ENCODE results near the gene MS4A12. TPM values are rescaled to one million over a fixed set of nuclear protein-coding genes. Genes with fewer than 3 reads are reported as not detected.

The MS4A12 gene
- total and polyA plus RNA-seq, 2 donors from 2014 or later = not detected

GRCh38 chr11:60511393-60511792, 18.8 kb downstream of the MS4A12 start:
- H3K4me1 ChIP-seq (ENCODE audit: control insufficient read depth in 2 of 3, insufficient read depth in 2 of 3, low read depth in 1 of 3, low read length in 3 of 3) = no peaks in the 10 kb centered on the region
- no peak overlapping the region for H3K9ac ChIP-seq (ENCODE audit: low read length in 3 of 3)
- no peak for TF ChIP-seq CTCF (IDR thresholded peaks at IDR 0.05; ENCODE audit: borderline replicate concordance, extremely low read depth, insufficient read depth)
- H3K9me3 ChIP-seq (ENCODE audit: control insufficient read depth in 2 of 3, insufficient read depth in 1 of 3, low read length in 3 of 3) = no peaks in the 10 kb centered on the region
- intact Hi-C loops (cut with DNase I) = no loop called here
- H3K27ac ChIP-seq (ENCODE audit: low read depth in 2 of 2, low read length in 2 of 2) = no peak overlapping the region
- H3K27me3 ChIP-seq (ENCODE audit: control insufficient read depth, insufficient read depth, low read length) = no peaks in the 10 kb centered on the region
- no peaks in the 10 kb centered on the region for H3K36me3 ChIP-seq (ENCODE audit: control insufficient read depth in 2 of 3, insufficient read depth in 3 of 3, low read length in 3 of 3)
- DNase-seq = no peak
- no peak overlapping the region for H3K4me3 ChIP-seq (ENCODE audit: low read length in 3 of 3)
- no peak for FAIRE-seq

- no peaks in the 10 kb centered on the region for H3K36me3 ChIP-seq (ENCODE audit: control insufficient read depth in 2 of 3, insufficient read depth in 3 of 3, low read length in 3 of 3)
- H3K4me1 ChIP-seq (ENCODE audit: control insufficient read depth in 2 of 3, insufficient read depth in 2 of 3, low read depth in 1 of 3, low read length in 3 of 3) = no peaks in the 10 kb centered on the region
- H3K9ac ChIP-seq (ENCODE audit: low read length in 3 of 3) = no peak overlapping the region
- H3K27ac ChIP-seq (ENCODE audit: low read depth in 2 of 2, low read length in 2 of 2) = no peak overlapping the region
- no peak for DNase-seq
- no peaks in the 10 kb centered on the region for H3K9me3 ChIP-seq (ENCODE audit: control insufficient read depth in 2 of 3, insufficient read depth in 1 of 3, low read length in 3 of 3)
- no peak for FAIRE-seq
- H3K27me3 ChIP-seq (ENCODE audit: control insufficient read depth, insufficient read depth, low read length) = no peaks in the 10 kb centered on the region
- intact Hi-C loops (cut with DNase I) = no loop called here
- no peak for TF ChIP-seq CTCF (IDR thresholded peaks at IDR 0.05; ENCODE audit: borderline replicate concordance, extremely low read depth, insufficient read depth)
- H3K4me3 ChIP-seq (ENCODE audit: low read length in 3 of 3) = no peak overlapping the region
Measured at GRCh38 chr11:60512651-60513225, 20.2 kb downstream of the MS4A12 start.

GRCh38 chr11:60513496-60514460, 21.2 kb downstream of the MS4A12 start:
- Histone ChIP-seq H3K4me3 (ENCODE audit: low read length in 3 of 3) (no peak overlapping the region), H3K27me3 (ENCODE audit: control insufficient read depth, insufficient read depth, low read length) (no peaks in the 10 kb centered on the region), H3K36me3 (ENCODE audit: control insufficient read depth in 2 of 3, insufficient read depth in 3 of 3, low read length in 3 of 3) (no peaks in the 10 kb centered on the region), H3K9ac (ENCODE audit: low read length in 3 of 3) (no peak overlapping the region), H3K4me1 (ENCODE audit: control insufficient read depth in 2 of 3, insufficient read depth in 2 of 3, low read depth in 1 of 3, low read length in 3 of 3) (no peaks in the 10 kb centered on the region), H3K27ac (ENCODE audit: low read depth in 2 of 2, low read length in 2 of 2) (no peak overlapping the region), H3K9me3 (ENCODE audit: control insufficient read depth in 2 of 3, insufficient read depth in 1 of 3, low read length in 3 of 3) (no peaks in the 10 kb centered on the region)
- DNase-seq = no peak
- TF ChIP-seq CTCF (IDR thresholded peaks at IDR 0.05; ENCODE audit: borderline replicate concordance, extremely low read depth, insufficient read depth) = no peak
- FAIRE-seq = no peak
- intact Hi-C loops (cut with DNase I) = no loop called here
